BJ (cell line): Measurements from ENCODE around the gene TPPP. TPM values are rescaled to one million over a fixed set of nuclear protein-coding genes. Genes with fewer than 3 reads are reported as not detected.

ENCODE experiments used
- CTCF ChIA-PET: fragments of 350-600 bp; formaldehyde crosslinking; extraction: SDS; loops from one replicate; lab custom pipeline; 2021; ENCODE audit warnings: antibody characterized with exemption, inconsistent platforms; lab: Yijun Ruan, JAX
- POLR2A ChIA-PET: fragments of 300-600 bp; sonication (Branson Sonifier 250); formaldehyde crosslinking; extraction: SDS; loops from one replicate; lab custom pipeline; 2021; ENCODE audit warnings: antibody characterized with exemption; lab: Charles Lee
- DNase-seq: peaks from one replicate; pipeline ENCODE4 v3.0.0-alpha.2; 2011; ENCODE audit warnings: low read depth
- H3K27me3 ChIP-seq: 2 replicates; pipeline ENCODE4 v1.6.0; 2011; ENCODE audit warnings: low read length; ENCODE audit not compliant: control insufficient read depth, insufficient read depth
- H3K36me3 ChIP-seq: 2 replicates; pipeline ENCODE4 v1.5.1; 2011; ENCODE audit warnings: low read length; ENCODE audit not compliant: control insufficient read depth, insufficient read depth
- H3K4me3 ChIP-seq: 2 replicates; pipeline ENCODE4 v1.5.1; 2011; ENCODE audit warnings: low read depth, mild to moderate bottlenecking, control low read depth, low read length
- polyA plus RNA-seq: library from polyadenylated mRNA; depleted of rRNA; stranded (reverse); fragments of >200 nt; gene quantifications from 2 replicates; pipeline ENCODE4 v1.2.3, GENCODE V29; 2011
- TF ChIP-seq, protein P1 (sequence below): IDR thresholded peaks from 2 replicates; pipeline ENCODE4 v1.5.1; 2011; ENCODE audit warnings: low read depth, mild to moderate bottlenecking, control low read depth, inconsistent platforms, low read length, moderate library complexity; ENCODE audit not compliant: insufficient read depth

The TPPP gene
- polyA plus RNA-seq, 1 experiment = 0.09 TPM

DNA sequence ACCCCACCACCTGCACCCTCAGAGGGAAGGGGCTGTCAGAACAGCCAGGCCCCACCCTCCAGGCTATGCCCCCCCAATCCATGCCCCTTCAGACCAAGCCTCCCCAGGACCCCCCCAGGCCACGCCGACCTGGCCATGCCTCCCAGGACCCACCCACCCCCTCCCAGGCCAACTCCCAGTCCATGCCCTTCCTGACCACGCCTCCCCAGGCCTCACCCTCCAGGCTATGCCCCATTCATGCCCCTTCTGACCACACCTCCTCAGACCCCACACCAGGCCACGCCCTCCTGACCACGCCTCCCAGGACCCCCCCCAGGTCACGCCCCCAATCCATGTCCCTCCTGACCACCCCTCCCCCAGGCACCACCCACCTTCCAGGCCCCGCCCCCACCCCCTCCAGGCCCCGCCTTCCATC, 27.6 kb downstream of the TPPP start:
- POLR2A ChIA-PET = no interaction called here
- H3K36me3 ChIP-seq = peaks cover 2% of the 10 kb centered on the region
- CTCF ChIA-PET = no interaction called here
- H3K4me3 ChIP-seq = no peak overlapping the region
- TF ChIP-seq, protein P1, sequence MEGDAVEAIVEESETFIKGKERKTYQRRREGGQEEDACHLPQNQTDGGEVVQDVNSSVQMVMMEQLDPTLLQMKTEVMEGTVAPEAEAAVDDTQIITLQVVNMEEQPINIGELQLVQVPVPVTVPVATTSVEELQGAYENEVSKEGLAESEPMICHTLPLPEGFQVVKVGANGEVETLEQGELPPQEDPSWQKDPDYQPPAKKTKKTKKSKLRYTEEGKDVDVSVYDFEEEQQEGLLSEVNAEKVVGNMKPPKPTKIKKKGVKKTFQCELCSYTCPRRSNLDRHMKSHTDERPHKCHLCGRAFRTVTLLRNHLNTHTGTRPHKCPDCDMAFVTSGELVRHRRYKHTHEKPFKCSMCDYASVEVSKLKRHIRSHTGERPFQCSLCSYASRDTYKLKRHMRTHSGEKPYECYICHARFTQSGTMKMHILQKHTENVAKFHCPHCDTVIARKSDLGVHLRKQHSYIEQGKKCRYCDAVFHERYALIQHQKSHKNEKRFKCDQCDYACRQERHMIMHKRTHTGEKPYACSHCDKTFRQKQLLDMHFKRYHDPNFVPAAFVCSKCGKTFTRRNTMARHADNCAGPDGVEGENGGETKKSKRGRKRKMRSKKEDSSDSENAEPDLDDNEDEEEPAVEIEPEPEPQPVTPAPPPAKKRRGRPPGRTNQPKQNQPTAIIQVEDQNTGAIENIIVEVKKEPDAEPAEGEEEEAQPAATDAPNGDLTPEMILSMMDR = no peak
- H3K27me3 ChIP-seq = no peaks in the 10 kb centered on the region
- no peak for DNase-seq

DNA sequence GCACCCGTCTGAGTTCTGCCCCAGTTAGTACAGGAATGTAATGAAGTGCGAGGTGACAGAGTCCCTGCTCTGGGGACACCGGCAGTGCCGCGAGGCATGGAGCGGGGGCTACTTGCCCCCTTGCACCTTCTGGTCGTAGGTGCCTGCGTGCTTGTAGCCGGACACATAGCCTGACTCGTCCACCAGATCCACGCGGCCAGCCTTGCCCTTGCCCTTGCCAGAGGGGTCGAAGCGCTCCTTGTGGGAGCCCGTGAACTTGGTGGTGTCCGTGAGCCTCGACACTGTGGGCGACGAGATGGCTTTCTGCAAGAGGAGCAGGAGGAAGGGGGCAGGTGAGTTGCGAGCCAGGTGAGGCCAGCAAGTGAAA, 28.2 kb downstream of the TPPP start:
- Histone ChIP-seq H3K27me3 (no peaks in the 10 kb centered on the region), H3K4me3 (no peak overlapping the region), H3K36me3 (peaks cover 3% of the 10 kb centered on the region)
- no peak for DNase-seq
- POLR2A ChIA-PET = no interaction called here
- TF ChIP-seq, protein P1 = no peak
- CTCF ChIA-PET = no interaction called here

DNA sequence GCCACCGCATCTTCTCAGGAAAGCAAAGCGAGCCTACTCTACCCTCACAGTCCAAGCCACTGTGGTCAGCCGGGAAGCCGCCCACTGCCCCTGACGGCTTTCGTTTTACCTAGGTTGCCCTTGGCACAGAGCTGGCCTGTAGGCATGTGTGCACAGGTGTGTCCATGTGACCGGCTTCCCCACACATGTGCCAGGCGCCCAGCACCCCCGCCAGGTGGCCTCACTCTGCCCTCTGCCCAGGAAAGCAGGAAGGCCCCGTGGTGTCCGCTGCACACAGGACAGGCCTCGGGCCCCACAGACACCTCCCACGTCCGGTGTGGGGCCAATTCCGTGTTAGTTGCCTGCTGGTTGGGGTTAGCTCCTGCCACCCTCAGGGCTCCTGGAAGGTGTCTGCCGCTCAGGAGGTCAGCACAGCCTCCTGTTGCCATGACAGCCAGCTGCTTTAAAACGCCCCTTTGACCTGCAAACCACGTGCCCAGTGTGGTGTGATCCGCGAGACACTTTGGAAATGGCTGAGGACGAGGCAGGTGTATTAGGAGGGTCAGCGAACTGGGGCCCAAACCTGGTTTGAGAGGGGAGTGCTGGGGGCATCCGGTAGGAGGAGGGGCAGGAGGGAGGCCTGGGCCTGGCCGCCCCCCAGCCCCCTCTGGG, 28.7 kb downstream of the TPPP start:
- TF ChIP-seq, protein P1 = no peak
- CTCF ChIA-PET = no interaction called here
- POLR2A ChIA-PET = no interaction called here
- no peaks in the 10 kb centered on the region for H3K27me3 ChIP-seq
- H3K36me3 ChIP-seq = peaks cover 3% of the 10 kb centered on the region
- no peak for DNase-seq
- H3K4me3 ChIP-seq = no peak overlapping the region

DNA sequence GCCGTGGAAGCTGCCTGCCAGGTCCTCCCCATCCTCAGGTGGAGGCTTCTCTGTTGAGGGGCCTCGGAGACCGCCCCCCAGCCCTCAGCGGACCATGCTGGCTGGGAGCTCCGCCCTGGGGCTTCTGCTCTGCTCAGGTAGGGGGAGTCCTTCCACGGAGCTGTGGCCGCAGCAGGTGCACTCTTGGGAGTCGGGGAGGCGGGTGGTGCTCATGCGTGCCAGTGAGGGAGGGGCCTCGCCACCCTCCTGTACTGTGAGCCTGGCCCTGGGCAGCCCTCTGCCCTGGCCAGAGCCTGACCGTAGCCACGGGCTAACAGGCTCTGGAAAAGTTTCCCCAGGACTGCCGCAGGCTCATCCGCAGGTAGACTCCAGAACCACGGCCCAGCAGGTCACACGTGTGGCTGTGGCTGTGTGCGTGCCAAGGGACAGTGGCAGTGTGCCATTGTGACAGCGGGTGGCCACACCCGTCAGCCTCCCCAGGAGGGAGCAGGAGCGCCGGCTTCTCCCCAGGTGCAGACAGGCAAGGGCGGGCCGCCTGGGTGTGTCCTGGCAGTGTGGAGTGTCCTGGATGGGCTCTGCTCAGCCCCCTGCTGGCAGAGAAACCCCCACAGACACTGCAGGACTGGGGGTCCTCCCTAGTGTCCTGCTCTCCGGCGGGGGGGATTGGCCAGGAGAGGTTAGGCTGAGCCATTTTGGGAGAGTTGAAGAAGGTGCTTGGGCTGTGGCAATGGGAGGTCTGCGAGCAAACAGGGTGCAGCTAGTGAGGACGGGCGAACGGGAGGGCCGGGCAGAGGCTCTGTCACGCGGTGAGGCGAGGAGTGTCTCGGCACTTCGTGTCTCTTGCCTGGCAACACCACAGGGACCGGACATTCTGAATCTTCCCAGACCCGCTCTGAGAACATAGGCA, 29.5 kb downstream of the TPPP start:
- TF ChIP-seq, protein P1 = no peak
- H3K36me3 ChIP-seq = peaks cover 3% of the 10 kb centered on the region
- CTCF ChIA-PET = no interaction called here
- no peak overlapping the region for H3K4me3 ChIP-seq
- DNase-seq = no peak
- no peaks in the 10 kb centered on the region for H3K27me3 ChIP-seq
- POLR2A ChIA-PET = no interaction called here

DNA sequence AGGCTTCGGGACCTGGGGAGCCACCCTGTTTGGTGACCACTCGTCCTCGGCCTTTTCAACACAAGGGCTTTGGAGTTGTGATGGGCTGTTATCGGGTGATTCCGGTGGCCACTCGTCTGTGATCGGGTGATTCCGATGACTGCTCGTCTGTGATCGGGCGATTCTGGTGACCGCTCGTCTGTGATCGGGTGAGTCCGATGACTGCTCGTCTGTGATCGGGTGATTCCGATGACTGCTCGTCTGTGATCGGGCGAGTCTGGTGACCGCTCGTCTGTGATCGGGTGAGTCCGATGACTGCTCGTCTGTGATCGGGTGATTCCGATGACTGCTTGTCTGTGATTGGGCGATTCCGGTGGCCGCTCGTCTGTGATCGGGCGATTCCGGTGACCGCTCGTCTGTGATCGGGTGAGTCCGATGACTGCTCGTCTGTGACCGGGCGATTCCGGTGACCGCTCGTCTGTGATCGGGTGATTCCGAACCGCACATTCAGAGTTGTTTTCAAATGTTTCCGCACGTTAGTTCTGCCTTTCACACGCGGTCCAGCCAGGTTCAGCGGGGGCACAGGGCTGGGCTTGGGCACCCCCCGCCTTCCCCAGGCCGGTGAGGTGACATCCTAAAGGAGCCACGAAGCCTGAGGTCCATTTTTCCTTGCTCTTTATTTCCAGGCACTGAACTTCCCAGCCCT, 30.3 kb downstream of the TPPP start:
- Histone ChIP-seq H3K4me3 (no peak overlapping the region), H3K36me3 (peaks cover 3% of the 10 kb centered on the region), H3K27me3 (no peaks in the 10 kb centered on the region)
- no peak for DNase-seq
- TF ChIP-seq, protein P1 = no peak
- POLR2A ChIA-PET = no interaction called here
- CTCF ChIA-PET = no interaction called here
